Panc1 (cell line): ENCODE measurements around the gene NAA11.

Experiments used
- POLR2AphosphoS5 ChIP-seq: IDR thresholded peaks from 2 replicates; pipeline ENCODE4 v1.6.1; 2012; ENCODE audit warnings: mild to moderate bottlenecking, low read depth, low read length, moderate library complexity
- SIN3A ChIP-seq: IDR thresholded peaks from 2 replicates; pipeline ENCODE4 v1.6.1; 2012; ENCODE audit warnings: low read depth, mild to moderate bottlenecking, low read length, moderate library complexity, borderline replicate concordance; ENCODE audit not compliant: insufficient read depth
- TF ChIP-seq, protein P1 (sequence below): fragments of 450-650 bp; IDR thresholded peaks from 2 replicates; pipeline ENCODE4 v1.5.1; 2017; ENCODE audit warnings: mild to moderate bottlenecking

DNA sequence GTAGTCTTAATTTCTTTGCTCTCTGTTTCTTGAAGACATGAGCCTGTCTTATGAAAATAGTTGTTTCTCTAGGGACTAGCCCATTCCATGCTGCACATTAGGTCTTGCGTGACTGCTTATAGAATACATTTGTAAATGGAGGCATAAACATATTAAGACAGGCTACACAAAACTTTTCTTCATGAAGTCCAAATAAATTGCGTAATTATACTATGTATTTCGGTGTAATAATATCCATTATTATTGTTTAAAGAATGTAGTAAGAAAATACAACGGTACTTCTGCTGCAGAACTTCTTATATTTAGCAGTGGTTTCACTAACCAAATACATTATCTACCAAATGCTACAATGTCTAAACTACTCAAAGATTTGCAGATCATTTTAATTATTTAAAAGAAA, 8.5 kb upstream of the NAA11 start:
- TF ChIP-seq, protein P1, sequence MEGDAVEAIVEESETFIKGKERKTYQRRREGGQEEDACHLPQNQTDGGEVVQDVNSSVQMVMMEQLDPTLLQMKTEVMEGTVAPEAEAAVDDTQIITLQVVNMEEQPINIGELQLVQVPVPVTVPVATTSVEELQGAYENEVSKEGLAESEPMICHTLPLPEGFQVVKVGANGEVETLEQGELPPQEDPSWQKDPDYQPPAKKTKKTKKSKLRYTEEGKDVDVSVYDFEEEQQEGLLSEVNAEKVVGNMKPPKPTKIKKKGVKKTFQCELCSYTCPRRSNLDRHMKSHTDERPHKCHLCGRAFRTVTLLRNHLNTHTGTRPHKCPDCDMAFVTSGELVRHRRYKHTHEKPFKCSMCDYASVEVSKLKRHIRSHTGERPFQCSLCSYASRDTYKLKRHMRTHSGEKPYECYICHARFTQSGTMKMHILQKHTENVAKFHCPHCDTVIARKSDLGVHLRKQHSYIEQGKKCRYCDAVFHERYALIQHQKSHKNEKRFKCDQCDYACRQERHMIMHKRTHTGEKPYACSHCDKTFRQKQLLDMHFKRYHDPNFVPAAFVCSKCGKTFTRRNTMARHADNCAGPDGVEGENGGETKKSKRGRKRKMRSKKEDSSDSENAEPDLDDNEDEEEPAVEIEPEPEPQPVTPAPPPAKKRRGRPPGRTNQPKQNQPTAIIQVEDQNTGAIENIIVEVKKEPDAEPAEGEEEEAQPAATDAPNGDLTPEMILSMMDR, result no peak
- no peak for TF ChIP-seq POLR2AphosphoS5
- TF ChIP-seq SIN3A, result no peak
